ENCODE measurements around the gene CCL24.

DNA sequence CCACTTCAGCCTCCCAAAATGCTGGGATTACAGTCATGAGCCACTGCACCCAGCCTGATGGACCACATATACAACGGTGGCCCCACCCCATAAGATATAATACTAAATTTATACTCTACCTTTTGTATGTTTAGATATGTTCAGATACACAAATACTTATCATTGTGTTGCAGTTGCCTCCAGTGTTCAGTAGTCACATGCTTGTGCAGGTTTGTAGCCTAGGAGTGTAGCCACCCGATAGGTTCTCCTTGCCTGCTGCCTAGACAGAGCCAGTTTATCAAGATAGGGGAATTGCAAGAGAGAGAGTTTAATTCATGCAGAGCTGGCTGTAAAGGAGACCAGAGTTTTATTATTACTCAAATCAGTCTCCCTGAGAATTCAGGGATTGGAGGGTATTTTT, 9.6 kb downstream of the CCL24 start:
- TF ChIP-seq ZNF121 (CRISPR knock-in tag; IDR thresholded peaks at IDR 0.05) (no peak), ZNF138 (CRISPR knock-in tag; conservative IDR thresholded peaks at IDR 0.05) (no peak), NFYB (CRISPR knock-in tag; conservative IDR thresholded peaks at IDR 0.05; ENCODE audit: low read depth) (no peak), ATF1 (CRISPR knock-in tag; IDR thresholded peaks at IDR 0.05) (no peak), NFATC4 (CRISPR knock-in tag; IDR thresholded peaks at IDR 0.05) (no peak), TCF7 (CRISPR knock-in tag; IDR thresholded peaks at IDR 0.05; ENCODE audit: low read depth) (no peak)
- TF ChIP-seq, protein P1, sequence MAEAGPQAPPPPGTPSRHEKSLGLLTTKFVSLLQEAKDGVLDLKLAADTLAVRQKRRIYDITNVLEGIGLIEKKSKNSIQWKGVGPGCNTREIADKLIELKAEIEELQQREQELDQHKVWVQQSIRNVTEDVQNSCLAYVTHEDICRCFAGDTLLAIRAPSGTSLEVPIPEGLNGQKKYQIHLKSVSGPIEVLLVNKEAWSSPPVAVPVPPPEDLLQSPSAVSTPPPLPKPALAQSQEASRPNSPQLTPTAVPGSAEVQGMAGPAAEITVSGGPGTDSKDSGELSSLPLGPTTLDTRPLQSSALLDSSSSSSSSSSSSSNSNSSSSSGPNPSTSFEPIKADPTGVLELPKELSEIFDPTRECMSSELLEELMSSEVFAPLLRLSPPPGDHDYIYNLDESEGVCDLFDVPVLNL (CRISPR knock-in tag; IDR thresholded peaks at IDR 0.05; ENCODE audit: borderline replicate concordance, low read depth): no peak
- TF ChIP-seq, protein P2, sequence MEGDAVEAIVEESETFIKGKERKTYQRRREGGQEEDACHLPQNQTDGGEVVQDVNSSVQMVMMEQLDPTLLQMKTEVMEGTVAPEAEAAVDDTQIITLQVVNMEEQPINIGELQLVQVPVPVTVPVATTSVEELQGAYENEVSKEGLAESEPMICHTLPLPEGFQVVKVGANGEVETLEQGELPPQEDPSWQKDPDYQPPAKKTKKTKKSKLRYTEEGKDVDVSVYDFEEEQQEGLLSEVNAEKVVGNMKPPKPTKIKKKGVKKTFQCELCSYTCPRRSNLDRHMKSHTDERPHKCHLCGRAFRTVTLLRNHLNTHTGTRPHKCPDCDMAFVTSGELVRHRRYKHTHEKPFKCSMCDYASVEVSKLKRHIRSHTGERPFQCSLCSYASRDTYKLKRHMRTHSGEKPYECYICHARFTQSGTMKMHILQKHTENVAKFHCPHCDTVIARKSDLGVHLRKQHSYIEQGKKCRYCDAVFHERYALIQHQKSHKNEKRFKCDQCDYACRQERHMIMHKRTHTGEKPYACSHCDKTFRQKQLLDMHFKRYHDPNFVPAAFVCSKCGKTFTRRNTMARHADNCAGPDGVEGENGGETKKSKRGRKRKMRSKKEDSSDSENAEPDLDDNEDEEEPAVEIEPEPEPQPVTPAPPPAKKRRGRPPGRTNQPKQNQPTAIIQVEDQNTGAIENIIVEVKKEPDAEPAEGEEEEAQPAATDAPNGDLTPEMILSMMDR (IDR thresholded peaks at IDR 0.05): no peak
- TF ChIP-seq, protein P3, sequence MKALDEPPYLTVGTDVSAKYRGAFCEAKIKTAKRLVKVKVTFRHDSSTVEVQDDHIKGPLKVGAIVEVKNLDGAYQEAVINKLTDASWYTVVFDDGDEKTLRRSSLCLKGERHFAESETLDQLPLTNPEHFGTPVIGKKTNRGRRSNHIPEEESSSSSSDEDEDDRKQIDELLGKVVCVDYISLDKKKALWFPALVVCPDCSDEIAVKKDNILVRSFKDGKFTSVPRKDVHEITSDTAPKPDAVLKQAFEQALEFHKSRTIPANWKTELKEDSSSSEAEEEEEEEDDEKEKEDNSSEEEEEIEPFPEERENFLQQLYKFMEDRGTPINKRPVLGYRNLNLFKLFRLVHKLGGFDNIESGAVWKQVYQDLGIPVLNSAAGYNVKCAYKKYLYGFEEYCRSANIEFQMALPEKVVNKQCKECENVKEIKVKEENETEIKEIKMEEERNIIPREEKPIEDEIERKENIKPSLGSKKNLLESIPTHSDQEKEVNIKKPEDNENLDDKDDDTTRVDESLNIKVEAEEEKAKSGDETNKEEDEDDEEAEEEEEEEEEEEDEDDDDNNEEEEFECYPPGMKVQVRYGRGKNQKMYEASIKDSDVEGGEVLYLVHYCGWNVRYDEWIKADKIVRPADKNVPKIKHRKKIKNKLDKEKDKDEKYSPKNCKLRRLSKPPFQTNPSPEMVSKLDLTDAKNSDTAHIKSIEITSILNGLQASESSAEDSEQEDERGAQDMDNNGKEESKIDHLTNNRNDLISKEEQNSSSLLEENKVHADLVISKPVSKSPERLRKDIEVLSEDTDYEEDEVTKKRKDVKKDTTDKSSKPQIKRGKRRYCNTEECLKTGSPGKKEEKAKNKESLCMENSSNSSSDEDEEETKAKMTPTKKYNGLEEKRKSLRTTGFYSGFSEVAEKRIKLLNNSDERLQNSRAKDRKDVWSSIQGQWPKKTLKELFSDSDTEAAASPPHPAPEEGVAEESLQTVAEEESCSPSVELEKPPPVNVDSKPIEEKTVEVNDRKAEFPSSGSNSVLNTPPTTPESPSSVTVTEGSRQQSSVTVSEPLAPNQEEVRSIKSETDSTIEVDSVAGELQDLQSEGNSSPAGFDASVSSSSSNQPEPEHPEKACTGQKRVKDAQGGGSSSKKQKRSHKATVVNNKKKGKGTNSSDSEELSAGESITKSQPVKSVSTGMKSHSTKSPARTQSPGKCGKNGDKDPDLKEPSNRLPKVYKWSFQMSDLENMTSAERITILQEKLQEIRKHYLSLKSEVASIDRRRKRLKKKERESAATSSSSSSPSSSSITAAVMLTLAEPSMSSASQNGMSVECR (CRISPR knock-in tag; IDR thresholded peaks at IDR 0.05; ENCODE audit: borderline replicate concordance): no peak
- TF ChIP-seq, protein P4, sequence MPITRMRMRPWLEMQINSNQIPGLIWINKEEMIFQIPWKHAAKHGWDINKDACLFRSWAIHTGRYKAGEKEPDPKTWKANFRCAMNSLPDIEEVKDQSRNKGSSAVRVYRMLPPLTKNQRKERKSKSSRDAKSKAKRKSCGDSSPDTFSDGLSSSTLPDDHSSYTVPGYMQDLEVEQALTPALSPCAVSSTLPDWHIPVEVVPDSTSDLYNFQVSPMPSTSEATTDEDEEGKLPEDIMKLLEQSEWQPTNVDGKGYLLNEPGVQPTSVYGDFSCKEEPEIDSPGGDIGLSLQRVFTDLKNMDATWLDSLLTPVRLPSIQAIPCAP (CRISPR knock-in tag; IDR thresholded peaks at IDR 0.05): no peak
- TF ChIP-seq, protein P5, sequence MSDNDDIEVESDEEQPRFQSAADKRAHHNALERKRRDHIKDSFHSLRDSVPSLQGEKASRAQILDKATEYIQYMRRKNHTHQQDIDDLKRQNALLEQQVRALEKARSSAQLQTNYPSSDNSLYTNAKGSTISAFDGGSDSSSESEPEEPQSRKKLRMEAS (CRISPR knock-in tag; IDR thresholded peaks at IDR 0.05): no peak
- TF ChIP-seq, protein P6, sequence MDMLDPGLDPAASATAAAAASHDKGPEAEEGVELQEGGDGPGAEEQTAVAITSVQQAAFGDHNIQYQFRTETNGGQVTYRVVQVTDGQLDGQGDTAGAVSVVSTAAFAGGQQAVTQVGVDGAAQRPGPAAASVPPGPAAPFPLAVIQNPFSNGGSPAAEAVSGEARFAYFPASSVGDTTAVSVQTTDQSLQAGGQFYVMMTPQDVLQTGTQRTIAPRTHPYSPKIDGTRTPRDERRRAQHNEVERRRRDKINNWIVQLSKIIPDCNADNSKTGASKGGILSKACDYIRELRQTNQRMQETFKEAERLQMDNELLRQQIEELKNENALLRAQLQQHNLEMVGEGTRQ (CRISPR knock-in tag; IDR thresholded peaks at IDR 0.05): no peak
- TF ChIP-seq, protein P7, sequence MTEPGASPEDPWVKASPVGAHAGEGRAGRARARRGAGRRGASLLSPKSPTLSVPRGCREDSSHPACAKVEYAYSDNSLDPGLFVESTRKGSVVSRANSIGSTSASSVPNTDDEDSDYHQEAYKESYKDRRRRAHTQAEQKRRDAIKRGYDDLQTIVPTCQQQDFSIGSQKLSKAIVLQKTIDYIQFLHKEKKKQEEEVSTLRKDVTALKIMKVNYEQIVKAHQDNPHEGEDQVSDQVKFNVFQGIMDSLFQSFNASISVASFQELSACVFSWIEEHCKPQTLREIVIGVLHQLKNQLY (CRISPR knock-in tag; IDR thresholded peaks at IDR 0.05): no peak
